H1 (cell line): ENCODE data around the gene SSTR3. TPM values are rescaled to one million over a fixed set of nuclear protein-coding genes. Genes with fewer than 3 reads are reported as not detected.

Experiments used
- CTCF ChIA-PET: fragments of 300-600 bp; sonication (Branson Sonifier 250); formaldehyde crosslinking; loops from one replicate; lab custom pipeline; 2021; ENCODE audit not compliant: partially characterized antibody; lab: Charles Lee
- POLR2A ChIA-PET: fragments of 300-600 bp; sonication (Branson Sonifier 250); formaldehyde crosslinking; loops from one replicate; lab custom pipeline; 2021; ENCODE audit warnings: inconsistent platforms; ENCODE audit not compliant: partially characterized antibody; lab: Charles Lee
- DNase-seq, 2 experiments: peaks; one replicate each; pipeline versions ENCODE4 v3.0.0 to v3.0.0-alpha.2; 2010 to 2022; ENCODE audit warnings: low spot score in 2 of 2, low read depth in 1 of 2, mixed read lengths in 1 of 2
- FAIRE-seq: peaks from 2 replicates; lab custom pipeline; 2011; peaks lifted over from hg19 to GRCh38; lab: Jason Lieb, UNC
- H2AFZ ChIP-seq: 2 replicates; pipeline ENCODE4 v1.8.1; 2012; ENCODE audit warnings: low read length, inconsistent platforms
- H2AK5ac ChIP-seq: 2 replicates; pipeline ENCODE4 v1.6.1; 2013; ENCODE audit warnings: low read depth, low read length
- H2BK120ac ChIP-seq: replicated peaks from 2 replicates; pipeline ENCODE3; 2013; ENCODE audit warnings: low read depth, low read length, inconsistent platforms
- H2BK12ac ChIP-seq: 2 replicates; pipeline ENCODE4 v1.6.1; 2013; ENCODE audit warnings: low read depth, low read length
- H2BK15ac ChIP-seq: 2 replicates; pipeline ENCODE4 v1.6.1; 2013; ENCODE audit warnings: low read length
- H2BK20ac ChIP-seq: 2 replicates; pipeline ENCODE4 v1.6.1; 2013; ENCODE audit warnings: low read length
- H2BK5ac ChIP-seq: 2 replicates; pipeline ENCODE4 v1.6.1; 2013; ENCODE audit warnings: low read depth, low read length
- H3K14ac ChIP-seq: 2 replicates; pipeline ENCODE4 v1.6.1; 2013; ENCODE audit warnings: inconsistent platforms; ENCODE audit not compliant: insufficient read length
- H3K18ac ChIP-seq: 2 replicates; pipeline ENCODE4 v1.6.1; 2013; ENCODE audit warnings: low read length; ENCODE audit errors: extremely low read depth
- H3K23ac ChIP-seq: 2 replicates; pipeline ENCODE4 v1.6.1; 2013; ENCODE audit warnings: inconsistent platforms; ENCODE audit not compliant: insufficient read length
- H3K23me2 ChIP-seq: 2 replicates; pipeline ENCODE4 v1.6.1; 2013; ENCODE audit warnings: low read depth, low read length
- H3K27ac ChIP-seq: 2 replicates; pipeline ENCODE4 v1.6.1; 2011; ENCODE audit warnings: low read depth, low read length, inconsistent platforms
- H3K27me3 ChIP-seq, 4 experiments: replicated peaks in 1 of 4; 1 replicate in 1 of 4; 2 replicates in 3 of 4; pipeline versions ENCODE4 v1.6.1 to v1.8.1; 2011 to 2013; ENCODE audit warnings: low read length in 3 of 4, mild to moderate bottlenecking in 3 of 4, inconsistent platforms in 2 of 4, mixed read lengths in 2 of 4, moderate library complexity in 1 of 4; ENCODE audit not compliant: control insufficient read depth in 3 of 4, insufficient read depth in 3 of 4; ENCODE audit errors: extremely low read depth in 1 of 4
- H3K36me3 ChIP-seq, 4 experiments: 2 replicates each; pipeline versions ENCODE4 v1.6.1 to v1.8.1; 2011 to 2013; ENCODE audit warnings: mild to moderate bottlenecking in 4 of 4, low read length in 3 of 4, moderate library complexity in 2 of 4, control low read depth in 1 of 4, inconsistent platforms in 1 of 4; ENCODE audit not compliant: insufficient read depth in 4 of 4, control insufficient read depth in 2 of 4
- H3K4ac ChIP-seq: replicated peaks from 2 replicates; pipeline ENCODE3; 2013; ENCODE audit warnings: low read length, low read depth, mixed read lengths, inconsistent platforms; ENCODE audit not compliant: insufficient read length
- H3K4me1 ChIP-seq, 4 experiments: replicated peaks in 1 of 4; 1 replicate in 1 of 4; 2 replicates in 3 of 4; pipeline versions ENCODE4 v1.6.1 to v1.8.1; 2011 to 2013; ENCODE audit warnings: low read length in 3 of 4, inconsistent platforms in 2 of 4, mixed read lengths in 1 of 4; ENCODE audit not compliant: insufficient read depth in 4 of 4, control insufficient read depth in 3 of 4
- H3K4me2 ChIP-seq, 2 experiments: 2 replicates each; pipeline versions ENCODE4 v1.6.1 to v1.8.1; 2011 to 2013; ENCODE audit warnings: low read depth in 2 of 2, low read length in 2 of 2, control low read depth in 1 of 2, inconsistent platforms in 1 of 2, mild to moderate bottlenecking in 1 of 2; ENCODE audit not compliant: insufficient read depth in 1 of 2
- H3K4me3 ChIP-seq, 4 experiments: fragments of 200-600, 300-600 bp in 1 of 4; sonication (generic), shearing (Covaris generic), sonication (Bioruptor Twin) in 1 of 4; 2 replicates each; pipeline versions ENCODE4 v1.5.1 to v1.8.1; 2011 to 2016; ENCODE audit warnings: low read length in 4 of 4, low read depth in 3 of 4, control low read depth in 2 of 4, inconsistent platforms in 2 of 4, mild to moderate bottlenecking in 2 of 4, mixed read lengths in 1 of 4, moderate library complexity in 1 of 4; ENCODE audit not compliant: insufficient read depth in 2 of 4; ENCODE audit errors: extremely low read depth in 1 of 4
- H3K56ac ChIP-seq: replicated peaks from 2 replicates; pipeline ENCODE3; 2013; ENCODE audit warnings: low read depth, mild to moderate bottlenecking, mixed read lengths, low read length, inconsistent platforms; ENCODE audit not compliant: insufficient read length
- H3K79me1 ChIP-seq: 2 replicates; pipeline ENCODE4 v1.6.1; 2013; ENCODE audit warnings: low read depth, low read length, control low read depth
- H3K79me2 ChIP-seq, 2 experiments: 2 replicates each; pipeline versions ENCODE4 v1.6.1 to v1.8.1; 2012 to 2013; ENCODE audit warnings: low read length in 2 of 2, mild to moderate bottlenecking in 2 of 2, inconsistent platforms in 1 of 2; ENCODE audit not compliant: insufficient read depth in 2 of 2, control insufficient read depth in 1 of 2
- H3K9ac ChIP-seq, 4 experiments: replicated peaks in 1 of 4; 1 replicate in 1 of 4; 2 replicates in 3 of 4; pipeline versions ENCODE4 v1.6.1 to v1.8.1; 2011 to 2013; ENCODE audit warnings: low read depth in 3 of 4, low read length in 3 of 4, control low read depth in 2 of 4, mild to moderate bottlenecking in 2 of 4, moderate library complexity in 2 of 4, inconsistent platforms in 1 of 4; ENCODE audit errors: extremely low read depth in 1 of 4
- H3K9me3 ChIP-seq, 2 experiments: 2 replicates each; pipeline versions ENCODE4 v1.6.1 to v1.8.1; 2012 to 2013; ENCODE audit warnings: mild to moderate bottlenecking in 2 of 2, moderate library complexity in 2 of 2, control low read depth in 1 of 2, inconsistent platforms in 1 of 2, low read depth in 1 of 2, low read length in 1 of 2, mixed read lengths in 1 of 2; ENCODE audit not compliant: insufficient read depth in 2 of 2
- H4K20me1 ChIP-seq, 2 experiments: replicated peaks in 1 of 2; 2 replicates each; pipeline versions ENCODE3 to v1.8.1; 2011 to 2013; ENCODE audit warnings: inconsistent platforms in 2 of 2, low read length in 2 of 2, mild to moderate bottlenecking in 1 of 2; ENCODE audit not compliant: insufficient read depth in 2 of 2, control insufficient read depth in 1 of 2
- H4K5ac ChIP-seq: 2 replicates; pipeline ENCODE4 v1.6.1; 2013; ENCODE audit warnings: low read length, low read depth, mixed read lengths, inconsistent platforms; ENCODE audit not compliant: insufficient read length
- H4K8ac ChIP-seq: 2 replicates; pipeline ENCODE4 v1.8.0; 2013; ENCODE audit warnings: mild to moderate bottlenecking, moderate library complexity, low read length, inconsistent platforms; ENCODE audit not compliant: insufficient read depth; ENCODE audit errors: extremely low read depth
- H4K91ac ChIP-seq: replicated peaks from 2 replicates; pipeline ENCODE3; 2013; ENCODE audit warnings: low read length, mixed read lengths, inconsistent platforms; ENCODE audit not compliant: insufficient read length
- BRCA1 ChIP-seq: IDR thresholded peaks from 2 replicates; pipeline ENCODE4 v1.6.1; 2012; ENCODE audit warnings: low read depth, low read length, improper control_type of control experiment
- CTBP2 ChIP-seq: IDR thresholded peaks from 2 replicates; pipeline ENCODE4 v1.7.0; 2011; ENCODE audit warnings: borderline replicate concordance, mild to moderate bottlenecking, moderate library complexity, mixed read lengths, low read length; ENCODE audit not compliant: insufficient read depth, insufficient read length
- FOSL1 ChIP-seq: IDR thresholded peaks from 2 replicates; pipeline ENCODE4 v1.6.1; 2011; ENCODE audit warnings: mild to moderate bottlenecking, low read depth, low read length, moderate library complexity; ENCODE audit not compliant: insufficient read depth
- GABPA ChIP-seq: IDR thresholded peaks from 2 replicates; pipeline ENCODE4 v1.6.1; 2011; ENCODE audit warnings: mild to moderate bottlenecking, low read length, moderate library complexity, borderline replicate concordance; ENCODE audit not compliant: insufficient read depth
- JUN ChIP-seq: IDR thresholded peaks from 2 replicates; pipeline ENCODE4 v1.6.1; 2011; ENCODE audit warnings: low read depth, mild to moderate bottlenecking, improper control_type of control experiment, low read length
- MAFK ChIP-seq: IDR thresholded peaks from 2 replicates; pipeline ENCODE4 v1.6.1; 2012; ENCODE audit warnings: low read depth, mild to moderate bottlenecking, improper control_type of control experiment, low read length
- MAX ChIP-seq: IDR thresholded peaks from 2 replicates; pipeline ENCODE4 v1.6.1; 2012; ENCODE audit warnings: inconsistent platforms
- NANOG ChIP-seq: IDR thresholded peaks from 2 replicates; pipeline ENCODE4 v1.6.1; 2011; ENCODE audit warnings: low read length, low read depth, mild to moderate bottlenecking, inconsistent platforms; ENCODE audit not compliant: insufficient read depth, poor library complexity, severe bottlenecking
- NRF1 ChIP-seq: IDR thresholded peaks from 2 replicates; pipeline ENCODE4 v1.6.1; 2011; ENCODE audit warnings: mild to moderate bottlenecking, low read depth, low read length, improper control_type of control experiment
- POLR2A ChIP-seq, 2 experiments: IDR thresholded peaks; 1 replicate in 1 of 2; 2 replicates in 1 of 2; pipeline ENCODE4 v1.6.1; 2011; ENCODE audit warnings: low read depth in 2 of 2, low read length in 2 of 2, mild to moderate bottlenecking in 2 of 2; ENCODE audit errors: control extremely low read depth in 1 of 2
- RAD21 ChIP-seq, 2 experiments: IDR thresholded peaks in 1 of 2; conservative IDR thresholded peaks in 1 of 2; 2 replicates each; pipeline ENCODE4 v1.6.1; 2011; ENCODE audit warnings: low read depth in 2 of 2, low read length in 2 of 2, improper control_type of control experiment in 1 of 2, inconsistent platforms in 1 of 2, mild to moderate bottlenecking in 1 of 2, moderate library complexity in 1 of 2
- RXRA ChIP-seq: IDR thresholded peaks from 2 replicates; pipeline ENCODE4 v1.6.1; 2011; ENCODE audit warnings: low read depth, mild to moderate bottlenecking, low read length, moderate library complexity; ENCODE audit not compliant: insufficient read depth
- TAF1 ChIP-seq: IDR thresholded peaks from 2 replicates; pipeline ENCODE4 v1.6.1; 2011; ENCODE audit warnings: mild to moderate bottlenecking, low read depth, low read length
- TBP ChIP-seq: IDR thresholded peaks from 2 replicates; pipeline ENCODE4 v1.6.1; 2011; ENCODE audit warnings: low read depth, low read length, improper control_type of control experiment
- ZNF274 ChIP-seq: IDR thresholded peaks from 2 replicates; pipeline ENCODE4 v1.7.0; 2012; ENCODE audit warnings: low read length, borderline replicate concordance; ENCODE audit errors: extremely low read depth
- WGBS, 2 experiments: shearing (Covaris generic) in 1 of 2; methylation state at CpG; one replicate each; pipeline versions ENCODE4 v1.1.6 to v1.1.7; 2013 to 2015; ENCODE audit warnings: low lambda C conversion rate in 2 of 2, mixed read lengths in 2 of 2, inconsistent platforms in 1 of 2, low coverage in 1 of 2, missing lambda C conversion rate in 1 of 2; ENCODE audit not compliant: insufficient replicate concordance in 2 of 2, insufficient coverage in 1 of 2, insufficient read length in 1 of 2; ENCODE audit errors: extremely low coverage in 1 of 2, missing lambda C conversion rate in 1 of 2; 5-methylcytosine and 5-hydroxymethylcytosine counted together
- polyA plus RNA-seq, 7 experiments: library from polyadenylated mRNA; depleted of rRNA in 3 of 7; stranded (reverse) in 5 of 7; unstranded in 2 of 7; fragments of >200 nt in 5 of 7; fragments of 200-250 nt in 2 of 7; gene quantifications; 1 replicate in 5 of 7; 2 replicates in 1 of 7; 4 replicates in 1 of 7; pipeline versions ENCODE4 v1.2.1 to v1.2.3, GENCODE V29; 2011 to 2013; ENCODE audit warnings: missing spikeins in 2 of 7, mixed read lengths in 2 of 7
- total RNA-seq: library from RNA; stranded (reverse); fragmentation: NEBNext Ultra II Directional; extraction: Animal tissue kit (Norgen Biotek cat#: 25700); gene quantifications from 2 replicates; pipeline ENCODE4 v1.2.1, GENCODE V29; 2021

The SSTR3 gene
- total and polyA plus RNA-seq, 2 of the 8 experiments (the other 6 are each of a cell fraction or from before 2014, with no cell fraction given), result 0.22 to 0.77 TPM

DNA sequence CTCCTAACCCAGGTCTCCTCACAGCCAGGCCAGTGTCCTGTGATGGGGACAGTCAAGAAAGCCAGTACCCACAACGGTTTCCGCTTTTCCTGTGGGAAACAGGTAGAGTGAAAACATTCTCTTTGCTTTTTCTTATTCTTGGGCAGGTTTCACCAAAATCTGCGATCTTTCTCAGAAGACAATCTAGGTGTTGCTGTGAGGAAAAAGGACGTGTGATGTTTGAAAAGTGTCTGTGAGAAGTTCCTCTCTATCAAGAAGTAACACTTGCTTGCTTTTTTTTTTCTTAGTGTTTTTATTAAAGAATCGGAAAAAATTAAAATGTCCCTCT is 53.4 kb downstream of the SSTR3 start:
- no peak overlapping the region for H3K4me2 ChIP-seq
- H3K27me3 ChIP-seq, result no peaks in the 10 kb centered on the region; a peak in 1 of 7 replicates
- no peaks in the 10 kb centered on the region for H3K36me3 ChIP-seq
- H2BK15ac ChIP-seq, result no peak overlapping the region
- H3K9me3 ChIP-seq, result peaks cover 5% of the 10 kb centered on the region in 2 experiments; a peak in 2 of 4 replicates
- no peak overlapping the region for H4K91ac ChIP-seq
- H2BK5ac ChIP-seq, result no peak overlapping the region
- no peak overlapping the region for H3K4me3 ChIP-seq
- H3K4ac ChIP-seq, result no peak overlapping the region
- H3K23me2 ChIP-seq, result no peaks in the 10 kb centered on the region
- DNase-seq, result no peak
- no peak overlapping the region for H4K8ac ChIP-seq
- H3K79me2 ChIP-seq, result no peaks in the 10 kb centered on the region
- H3K79me1 ChIP-seq, result no peaks in the 10 kb centered on the region
- no peak overlapping the region for H3K56ac ChIP-seq
- ChIA-PET POLR2A (no interaction called here), CTCF (no interaction called here)
- H3K14ac ChIP-seq, result no peak overlapping the region
- WGBS, 2 experiments, result 88% methylated on average over 5 of the region's 5 CpGs; no CpG with 5 or more reads in 1 of the 2 experiments
- no peak overlapping the region for H2BK20ac ChIP-seq
- peaks cover 0 to 4% (median 0%) of the 10 kb centered on the region in 4 experiments; a peak in 2 of 7 replicates for H3K4me1 ChIP-seq
- no peak overlapping the region for H2AFZ ChIP-seq
- no peak overlapping the region for H3K18ac ChIP-seq
- H4K5ac ChIP-seq, result no peak overlapping the region
- H2BK12ac ChIP-seq, result no peak overlapping the region
- no peak overlapping the region for H3K27ac ChIP-seq
- H2BK120ac ChIP-seq, result no peak overlapping the region
- H3K9ac ChIP-seq, result no peak overlapping the region
- no peak for FAIRE-seq
- H4K20me1 ChIP-seq, result no peaks in the 10 kb centered on the region
- H3K23ac ChIP-seq, result no peak overlapping the region
- no peak overlapping the region for H2AK5ac ChIP-seq
- TF ChIP-seq NRF1 (no peak), POLR2A (IDR thresholded peaks at IDR 0.05; ENCODE audit: control extremely low read depth in 1 of 2, low read depth in 2 of 2, low read length in 2 of 2) (no peak), MAFK (no peak), MAX (no peak), RAD21 (IDR thresholded peaks at IDR 0.05 in 1 of 2, conservative IDR thresholded peaks at IDR 0.05 in 1 of 2; ENCODE audit: low read depth in 2 of 2, low read length in 2 of 2) (no peak), NANOG (no peak), ZNF274 (no peak), JUN (no peak), RXRA (no peak), FOSL1 (no peak), TAF1 (no peak), GABPA (no peak), BRCA1 (no peak), CTBP2 (no peak), TBP (no peak)
